HG02623 (cell line): ENCODE data around the gene CTDP1.
"Not testable (repeated sequence)": the region's sequence is repeated elsewhere in the genome, so short reads cannot be mapped to it uniquely, and the experiment has no call there.

Experiments used
- ATAC-seq: cut with Tn5 transposase; IDR thresholded peaks from one replicate; pipeline ENCODE4 v1.9.1; 2021; ENCODE audit warnings: moderate library complexity; ENCODE audit not compliant: unreplicated experiment

Gene CTDP1

GRCh38 chr18:79697976-79698375, 18.4 kb downstream of the CTDP1 start:
- no peak for ATAC-seq

GRCh38 chr18:79698668-79699335, 19.2 kb downstream of the CTDP1 start:
- no peak for ATAC-seq

GRCh38 chr18:79699653-79700052, 20.1 kb downstream of the CTDP1 start:
- no peak for ATAC-seq

- no peak for ATAC-seq
Observed at GRCh38 chr18:79702906-79703305, 23.3 kb downstream of the CTDP1 start.

GRCh38 chr18:79704631-79705030, 25.0 kb downstream of the CTDP1 start:
- no peak for ATAC-seq

GRCh38 chr18:79705272-79705671, 25.7 kb downstream of the CTDP1 start:
- ATAC-seq, result no peak

GRCh38 chr18:79706006-79706405, 26.4 kb downstream of the CTDP1 start:
- no peak for ATAC-seq

- ATAC-seq, result no peak
Observed at GRCh38 chr18:79706658-79707057, 27.1 kb downstream of the CTDP1 start.

GRCh38 chr18:79707239-79707638, 27.6 kb downstream of the CTDP1 start:
- ATAC-seq, result no peak

GRCh38 chr18:79707671-79708070, 28.1 kb downstream of the CTDP1 start:
- ATAC-seq, result no peak

- ATAC-seq, result no peak
Observed at GRCh38 chr18:79708412-79708811, 28.8 kb downstream of the CTDP1 start.

GRCh38 chr18:79712206-79712857, 32.7 kb downstream of the CTDP1 start:
- ATAC-seq, result no peak

- ATAC-seq, result no peak
Observed at GRCh38 chr18:79713341-79713740, 33.7 kb downstream of the CTDP1 start.

GRCh38 chr18:79714531-79715240, 35.1 kb downstream of the CTDP1 start:
- no peak for ATAC-seq

GRCh38 chr18:79715280-79715679, 35.7 kb downstream of the CTDP1 start:
- ATAC-seq, result no peak

- no peak for ATAC-seq
Observed at GRCh38 chr18:79717059-79717458, 37.5 kb downstream of the CTDP1 start.

GRCh38 chr18:79717555-79718074, 38.0 kb downstream of the CTDP1 start:
- ATAC-seq, result no peak

GRCh38 chr18:79718126-79718525, 38.5 kb downstream of the CTDP1 start:
- no peak for ATAC-seq

- no peak for ATAC-seq
Observed at GRCh38 chr18:79718878-79719477, 39.4 kb downstream of the CTDP1 start.

- not testable (repeated sequence) for ATAC-seq
Observed at GRCh38 chr18:79719478-79720358, 40.1 kb downstream of the CTDP1 start.

- ATAC-seq, result no peak
Observed at GRCh38 chr18:79720359-79720733, 40.7 kb downstream of the CTDP1 start.
